Activated CD4-positive, alpha-beta T cell treated with anti-CD3 and anti-CD28 coated beads, Interleukin-2, amount 10 ng/mL, durations not matched to agents 24 days and 14 days (primary cell): ENCODE data around the gene PRR14. TPM values are rescaled to one million over a fixed set of nuclear protein-coding genes. Genes with fewer than 3 reads are reported as not detected.

Experiments used
- DNase-seq: peaks from one replicate; pipeline ENCODE4 v3.0.0; 2022
- H3K27ac Mint-ChIP-seq: one replicate; pipeline ENCODE4 v1.8.0; 2022; ENCODE audit warnings: mild to moderate bottlenecking, mixed read lengths
- H3K27me3 Mint-ChIP-seq: one replicate; pipeline ENCODE4 v1.8.0; 2022; ENCODE audit warnings: mixed read lengths
- H3K36me3 Mint-ChIP-seq: one replicate; pipeline ENCODE4 v1.8.0; 2022; ENCODE audit warnings: low read depth, mild to moderate bottlenecking, mixed read lengths
- H3K4me1 Mint-ChIP-seq: one replicate; pipeline ENCODE4 v1.8.0; 2021; ENCODE audit warnings: mixed read lengths
- H3K4me3 Mint-ChIP-seq: one replicate; pipeline ENCODE4 v1.8.0; 2022; ENCODE audit warnings: mild to moderate bottlenecking, moderate library complexity, mixed read lengths
- H3K9me3 Mint-ChIP-seq: one replicate; pipeline ENCODE4 v1.8.0; 2021; ENCODE audit warnings: mixed read lengths
- intact Hi-C: fragments of 100-400 bp; cut with micrococcal nuclease; formaldehyde crosslinking; loops from one replicate; pipeline ENCODE4 v1.15.1; 2023
- total RNA-seq: library from RNA; stranded (reverse); gene quantifications from 2 replicates; pipeline ENCODE4 v1.2.3, GENCODE V29; 2022

PRR14 gene
- total RNA-seq, 1 donor from 2014 or later, result 82.2 TPM

DNA sequence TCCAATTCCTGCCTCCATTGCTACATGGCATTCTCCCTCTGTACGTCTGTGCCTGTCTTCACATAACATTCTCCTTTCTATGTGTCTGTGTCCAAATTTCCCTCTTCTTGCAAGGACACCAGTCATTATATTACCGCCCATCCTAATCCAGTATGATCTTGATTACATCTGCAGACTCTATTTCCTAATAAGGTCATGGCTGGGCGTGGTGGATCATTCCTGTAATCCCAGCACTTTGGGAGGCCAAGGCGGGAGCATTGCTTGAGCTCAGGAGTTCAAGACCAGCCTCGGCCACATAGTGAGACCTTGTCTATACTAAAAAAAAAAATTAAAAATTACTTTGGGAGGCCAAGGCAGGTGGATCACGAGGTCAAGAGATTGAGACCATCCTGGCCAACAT lies 5.0 kb upstream of the PRR14 start:
- H3K9me3 Mint-ChIP-seq, result no peaks in the 10 kb centered on the region
- H3K4me1 Mint-ChIP-seq, result peaks cover 8% of the 10 kb centered on the region
- intact Hi-C loops, result no loop called here
- no peak for DNase-seq
- no peaks in the 10 kb centered on the region for H3K36me3 Mint-ChIP-seq
- H3K4me3 Mint-ChIP-seq, result no peak overlapping the region
- peaks cover 2% of the 10 kb centered on the region for H3K27me3 Mint-ChIP-seq
- no peak overlapping the region for H3K27ac Mint-ChIP-seq

DNA sequence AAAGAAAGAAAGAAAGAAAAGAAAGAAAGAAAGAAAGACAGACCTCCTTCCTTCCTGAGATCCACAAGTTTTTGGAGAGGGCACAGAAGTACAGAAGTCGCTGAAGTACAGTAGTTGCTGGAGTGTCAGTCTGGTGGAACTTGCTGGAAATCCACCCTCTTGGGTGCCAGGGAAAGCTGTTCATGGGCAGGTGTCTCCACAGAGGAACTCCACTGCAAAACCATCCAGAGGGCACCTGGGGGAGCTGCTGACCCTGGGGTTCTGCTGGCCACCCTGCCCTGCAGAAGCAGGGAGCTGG lies 3.5 kb upstream of the PRR14 start:
- Mint-ChIP-seq H3K27ac (no peak overlapping the region), H3K9me3 (no peaks in the 10 kb centered on the region), H3K4me3 (no peak overlapping the region), H3K27me3 (peaks cover 2% of the 10 kb centered on the region), H3K4me1 (peaks cover 14% of the 10 kb centered on the region), H3K36me3 (peaks cover 4% of the 10 kb centered on the region)
- intact Hi-C loops, result no loop called here
- DNase-seq, result no peak

- peak overlapping the region; percentile 92 for H3K27ac Mint-ChIP-seq
- intact Hi-C loops, result loop anchor here (1.0 to 10.0 kb wide), 11 partner anchors 8 to 1225 kb away; partner anchors contain the start of genes FBRS, FBXL19, HIRIP3 and INO80E
- no peaks in the 10 kb centered on the region for H3K9me3 Mint-ChIP-seq
- H3K36me3 Mint-ChIP-seq, result peaks cover 23% of the 10 kb centered on the region
- H3K4me1 Mint-ChIP-seq, result peaks cover 26% of the 10 kb centered on the region
- peaks cover 2% of the 10 kb centered on the region for H3K27me3 Mint-ChIP-seq
- H3K4me3 Mint-ChIP-seq, result peak overlapping the region; percentile 95
- DNase-seq, result peak; percentile 80
These were observed 913 bp upstream of the PRR14 start for GRCh38 chr16:30649725-30650368.

DNA sequence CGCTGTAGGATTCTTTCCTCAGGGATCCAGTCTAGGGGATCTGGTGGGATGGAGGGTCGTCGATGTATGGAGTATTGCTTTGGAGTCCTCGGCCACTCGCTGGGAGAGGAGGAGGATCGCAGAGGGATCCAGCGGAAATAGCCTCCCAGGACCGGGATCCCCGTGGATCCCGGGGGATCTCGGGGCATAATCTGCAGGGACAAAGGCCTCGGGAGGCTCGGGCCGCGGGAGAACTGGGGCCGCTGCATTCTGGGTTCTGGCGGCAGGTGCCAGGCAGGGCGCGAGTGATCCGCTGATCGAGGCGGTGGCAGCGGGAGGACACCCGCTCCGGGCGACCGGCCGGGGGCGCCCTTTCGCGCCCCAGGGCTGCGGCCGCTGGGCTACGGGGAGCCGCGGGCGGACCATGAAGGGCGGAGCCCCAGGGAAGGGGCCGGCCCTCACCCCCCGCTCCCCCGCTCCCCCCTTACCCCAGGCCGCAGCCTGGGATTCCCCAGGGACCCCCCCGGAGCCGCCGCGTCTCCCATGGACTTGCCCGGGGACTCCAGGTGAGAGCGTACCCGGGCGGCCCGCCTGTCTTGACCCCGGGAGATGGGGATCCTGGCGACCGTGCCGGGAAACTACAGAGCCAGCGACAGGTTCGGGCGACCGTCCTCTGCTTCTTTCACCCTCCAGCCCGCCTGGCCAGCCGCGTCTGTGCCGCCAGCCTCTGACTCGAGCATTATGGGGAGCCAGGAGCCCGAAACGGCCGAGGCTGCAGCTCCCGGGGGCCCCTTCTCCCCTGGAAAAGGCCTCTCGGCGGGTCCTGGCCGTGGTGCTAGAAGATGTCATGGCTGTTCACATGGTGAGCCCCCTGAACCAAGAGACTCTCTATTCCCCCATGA lies 604 bp downstream of the PRR14 start:
- H3K4me3 Mint-ChIP-seq, result peak overlapping the region; percentile 95
- DNase-seq, result peak; percentile 94
- H3K36me3 Mint-ChIP-seq, result peaks cover 36% of the 10 kb centered on the region
- no peaks in the 10 kb centered on the region for H3K9me3 Mint-ChIP-seq
- intact Hi-C loops, result loop anchor here (2.0 to 10.0 kb wide), 8 partner anchors 41 to 1223 kb away; partner anchors contain the start of genes FBXL19, HIRIP3, INO80E and PHKG2
- no peaks in the 10 kb centered on the region for H3K27me3 Mint-ChIP-seq
- peak overlapping the region; percentile 92 for H3K27ac Mint-ChIP-seq
- peaks cover 30% of the 10 kb centered on the region for H3K4me1 Mint-ChIP-seq

DNA sequence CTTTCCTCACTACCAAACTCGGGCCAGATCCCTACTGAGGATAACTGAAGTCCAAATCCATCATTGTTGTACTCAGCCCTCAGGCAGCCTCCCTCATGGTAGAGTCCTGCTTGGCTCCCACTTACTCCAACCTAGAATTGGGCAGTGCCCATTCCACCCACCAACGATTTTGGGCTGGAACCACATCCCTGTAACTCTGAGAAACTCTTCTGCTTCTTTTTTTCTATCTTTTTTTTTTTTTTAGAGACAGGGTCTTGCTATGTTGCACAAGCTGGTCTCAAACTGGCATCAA lies 1.2 kb downstream of the PRR14 start:
- peaks cover 40% of the 10 kb centered on the region for H3K36me3 Mint-ChIP-seq
- peak overlapping the region; percentile 95 for H3K4me3 Mint-ChIP-seq
- intact Hi-C loops, result loop anchor here (10.0 kb wide), 3 partner anchors 93 to 1223 kb away; partner anchors contain the start of genes HIRIP3, INO80E, PHKG2 and ZNF267
- H3K9me3 Mint-ChIP-seq, result no peaks in the 10 kb centered on the region
- H3K27ac Mint-ChIP-seq, result peak overlapping the region; percentile 91
- H3K27me3 Mint-ChIP-seq, result no peaks in the 10 kb centered on the region
- DNase-seq, result no peak
- H3K4me1 Mint-ChIP-seq, result peaks cover 36% of the 10 kb centered on the region

- Mint-ChIP-seq H3K9me3 (no peaks in the 10 kb centered on the region), H3K36me3 (peaks cover 46% of the 10 kb centered on the region), H3K4me1 (peaks cover 44% of the 10 kb centered on the region), H3K27ac (peak overlapping the region; percentile 91), H3K27me3 (no peaks in the 10 kb centered on the region), H3K4me3 (peak overlapping the region; percentile 95)
- DNase-seq, result peak; percentile 64
- intact Hi-C loops, result loop anchor here (10.0 kb wide), 3 partner anchors 92 to 1222 kb away; partner anchors contain the start of genes HIRIP3, INO80E, PHKG2 and ZNF267
These were observed 2.0 kb downstream of the PRR14 start for GRCh38 chr16:30652718-30653117.

DNA sequence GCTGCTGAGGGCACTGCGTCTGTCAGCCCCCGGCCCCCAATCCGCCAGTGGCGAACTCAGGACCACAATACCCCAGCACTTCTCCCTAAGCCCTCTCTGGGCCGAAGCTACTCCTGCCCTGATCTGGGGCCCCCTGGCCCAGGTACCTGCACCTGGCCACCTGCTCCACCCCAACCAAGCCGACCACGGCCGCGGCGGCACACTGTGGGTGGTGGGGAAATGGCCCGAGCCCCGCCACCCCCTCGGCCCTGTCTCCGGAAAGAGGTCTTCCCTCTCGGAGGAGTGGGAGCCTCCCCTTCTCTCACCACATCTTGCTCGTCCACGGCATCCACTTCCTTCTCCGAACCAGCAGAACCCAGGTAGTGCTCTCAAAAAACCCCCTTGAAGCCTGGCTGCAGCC lies 4.1 kb downstream of the PRR14 start:
- Mint-ChIP-seq H3K9me3 (no peaks in the 10 kb centered on the region), H3K27me3 (no peaks in the 10 kb centered on the region), H3K4me1 (peaks cover 42% of the 10 kb centered on the region), H3K36me3 (peaks cover 49% of the 10 kb centered on the region), H3K27ac (no peak overlapping the region), H3K4me3 (no peak overlapping the region)
- no peak for DNase-seq
- intact Hi-C loops, result loop anchor here (5.0 to 10.0 kb wide), 6 partner anchors 90 to 1220 kb away; partner anchors contain the start of genes CFAP119, HIRIP3, INO80E and PHKG2

DNA sequence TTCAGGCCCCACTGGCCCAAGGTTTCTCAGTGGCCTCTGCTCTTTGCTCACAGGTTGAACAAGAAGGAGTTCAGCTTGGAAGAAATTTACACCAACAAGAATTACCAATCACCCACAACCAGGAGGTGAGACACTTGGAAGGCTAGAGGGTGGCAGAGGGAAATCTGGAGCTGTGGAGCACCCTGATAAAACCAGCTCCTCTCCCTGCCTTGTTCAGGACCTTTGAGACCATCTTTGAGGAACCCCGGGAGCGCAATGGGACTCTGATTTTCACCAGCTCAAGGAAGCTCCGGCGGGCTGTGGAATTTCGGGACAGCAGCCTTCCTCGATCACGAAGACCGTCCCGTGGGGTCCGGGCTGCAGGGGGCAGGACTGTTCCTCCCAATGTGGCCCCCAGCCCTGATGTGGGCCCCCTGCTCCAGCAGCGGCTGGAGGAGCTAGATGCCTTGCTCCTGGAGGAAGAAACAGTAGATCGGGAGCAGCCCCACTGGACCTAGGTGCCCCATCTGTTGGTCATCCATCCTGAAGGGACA lies 5.1 kb downstream of the PRR14 start:
- no peak for DNase-seq
- Mint-ChIP-seq H3K4me1 (peaks cover 40% of the 10 kb centered on the region), H3K36me3 (peaks cover 55% of the 10 kb centered on the region), H3K27me3 (no peaks in the 10 kb centered on the region), H3K4me3 (no peak overlapping the region), H3K9me3 (no peaks in the 10 kb centered on the region), H3K27ac (peak overlapping the region; percentile 51)
- intact Hi-C loops, result loop anchor here (5.0 to 10.0 kb wide), 6 partner anchors 89 to 1219 kb away; partner anchors contain the start of genes CFAP119, HIRIP3, INO80E and PHKG2

GRCh38 chr16:30656388-30656787 lies 5.6 kb downstream of the PRR14 start:
- peak overlapping the region; percentile 62 for H3K4me3 Mint-ChIP-seq
- intact Hi-C loops, result loop anchor here (5.0 to 10.0 kb wide), 6 partner anchors 88 to 1218 kb away; partner anchors contain the start of genes CFAP119, HIRIP3, INO80E and PHKG2
- no peak for DNase-seq
- peak overlapping the region; percentile 73 for H3K27ac Mint-ChIP-seq
- H3K36me3 Mint-ChIP-seq, result peaks cover 60% of the 10 kb centered on the region
- H3K27me3 Mint-ChIP-seq, result no peaks in the 10 kb centered on the region
- no peaks in the 10 kb centered on the region for H3K9me3 Mint-ChIP-seq
- peaks cover 43% of the 10 kb centered on the region for H3K4me1 Mint-ChIP-seq

- no peaks in the 10 kb centered on the region for H3K27me3 Mint-ChIP-seq
- H3K9me3 Mint-ChIP-seq, result no peaks in the 10 kb centered on the region
- H3K36me3 Mint-ChIP-seq, result peaks cover 64% of the 10 kb centered on the region
- peak overlapping the region; percentile 81 for H3K4me3 Mint-ChIP-seq
- intact Hi-C loops, result loop anchor here (5.0 to 10.0 kb wide), 6 partner anchors 88 to 1218 kb away; partner anchors contain the start of genes CFAP119, HIRIP3, INO80E and PHKG2
- peak overlapping the region; percentile 100 for H3K27ac Mint-ChIP-seq
- peaks cover 46% of the 10 kb centered on the region for H3K4me1 Mint-ChIP-seq
- DNase-seq, result no peak
These were observed 6.5 kb downstream of the PRR14 start for GRCh38 chr16:30656974-30657865.

- Mint-ChIP-seq H3K27ac (peak within 1 kb of the TSS; percentile 100), H3K36me3 (peaks cover 62% of the 10 kb centered on the region)
These were observed 7.3 kb downstream of the PRR14 start, which contains the start of gene FBRS for GRCh38 chr16:30657866-30658730. TSS of gene FBRS (plus strand) at chr16:30658431. CDS start at chr16:30659519, 1,088 bp downstream.

More at GRCh38 chr16:30657866-30658730, 7.3 kb downstream of the PRR14 start, which contains the start of gene FBRS:
- Mint-ChIP-seq H3K4me1 (peaks cover 38% of the 10 kb centered on the region), H3K27me3 (no peaks in the 10 kb centered on the region), H3K9me3 (no peaks in the 10 kb centered on the region), H3K4me3 (peak within 1 kb of the TSS; percentile 94)
- intact Hi-C loops, result loop anchor here (1.0 to 10.0 kb wide), 15 partner anchors 8 to 1217 kb away; partner anchors contain the start of genes CFAP119, HIRIP3, INO80E and PHKG2
- peak; percentile 100 for DNase-seq
